Panc1 (cell line): ENCODE data around the gene INVS. TPM values are rescaled to one million over a fixed set of nuclear protein-coding genes. Genes with fewer than 3 reads are reported as not detected.

ENCODE experiments used
- ATAC-seq: fragments of 200-7000 bp; cut with Tn5 transposase; 2 replicates; pipeline ENCODE4 v1.9.1; 2020; ENCODE audit warnings: mild to moderate bottlenecking, moderate library complexity
- BruUV-seq: library from RNA; stranded (reverse); fragments of 400-500 nt; replicated peaks from 2 replicates; lab custom pipeline; 2021; lab: Mats Ljungman, UMichigan
- CTCF ChIA-PET: fragments of 300-600 bp; sonication (Branson Sonifier 250); formaldehyde crosslinking; loops from one replicate; lab custom pipeline; 2022; ENCODE audit warnings: antibody characterized with exemption; lab: Charles Lee
- POLR2A ChIA-PET: fragments of 300-600 bp; sonication (Branson Sonifier 250); formaldehyde crosslinking; loops from one replicate; lab custom pipeline; 2022; ENCODE audit warnings: antibody characterized with exemption; lab: Charles Lee
- DNase-seq: peaks from one replicate; pipeline ENCODE4 v3.0.0-alpha.2; 2010; ENCODE audit warnings: low read depth, low spot score
- H3K27ac ChIP-seq: 2 replicates; pipeline ENCODE4 v1.5.1; 2011; ENCODE audit warnings: mild to moderate bottlenecking, low read length, inconsistent platforms
- H3K27me3 ChIP-seq: fragments of 200-500 bp; sonication (Bioruptor generic); 2 replicates; pipeline ENCODE4 v1.6.0; 2014; ENCODE audit warnings: low read length, inconsistent platforms; ENCODE audit not compliant: control insufficient read depth, insufficient read depth
- H3K36me3 ChIP-seq: fragments of 200-500 bp; sonication (Bioruptor generic); 2 replicates; pipeline ENCODE4 v1.5.1; 2014; ENCODE audit warnings: inconsistent platforms, mild to moderate bottlenecking, low read length, moderate library complexity; ENCODE audit not compliant: control insufficient read depth, insufficient read depth
- H3K4me1 ChIP-seq: 2 replicates; pipeline ENCODE4 v1.5.1; 2011; ENCODE audit warnings: inconsistent platforms, mild to moderate bottlenecking, low read length, moderate library complexity; ENCODE audit not compliant: control insufficient read depth, insufficient read depth
- H3K4me3 ChIP-seq, 2 experiments: 2 replicates each; pipeline ENCODE4 v1.5.1; 2011 to 2012; ENCODE audit warnings: low read depth in 2 of 2, low read length in 2 of 2, mild to moderate bottlenecking in 2 of 2, inconsistent platforms in 1 of 2, moderate library complexity in 1 of 2
- H3K9me3 ChIP-seq: fragments of 200-500 bp; sonication (Bioruptor generic); 2 replicates; pipeline ENCODE4 v1.5.1; 2014; ENCODE audit warnings: low read depth, mild to moderate bottlenecking, inconsistent platforms, low read length, moderate library complexity; ENCODE audit not compliant: control insufficient read depth, insufficient read depth
- POLR2AphosphoS5 ChIP-seq: IDR thresholded peaks from 2 replicates; pipeline ENCODE4 v1.6.1; 2012; ENCODE audit warnings: mild to moderate bottlenecking, low read depth, low read length, moderate library complexity
- SIN3A ChIP-seq: IDR thresholded peaks from 2 replicates; pipeline ENCODE4 v1.6.1; 2012; ENCODE audit warnings: low read depth, mild to moderate bottlenecking, low read length, moderate library complexity, borderline replicate concordance; ENCODE audit not compliant: insufficient read depth
- TCF7L2 ChIP-seq: IDR thresholded peaks from 2 replicates; pipeline ENCODE4 v1.6.1; 2011; ENCODE audit warnings: mild to moderate bottlenecking, low read depth, low read length, inconsistent platforms
- in situ Hi-C: cut with HindIII; loops from 2 replicates; pipeline ENCODE4 v1.10.0; 2016; ENCODE audit warnings: low sequenced_read_pairs, low pct_unique_long_range_greater_than_20kb
- intact Hi-C: fragments of 100-400 bp; cut with micrococcal nuclease; formaldehyde crosslinking; loops from one replicate; pipeline ENCODE4 v1.10.0; 2022; ENCODE audit not compliant: unreplicated experiment
- total RNA-seq: library from RNA; stranded (reverse); gene quantifications from one replicate; pipeline ENCODE4 v1.2.1, GENCODE V29; 2021; ENCODE audit not compliant: unreplicated experiment
- TF ChIP-seq, protein P1 (sequence below): fragments of 450-650 bp; IDR thresholded peaks from 2 replicates; pipeline ENCODE4 v1.5.1; 2017; ENCODE audit warnings: mild to moderate bottlenecking
- TF ChIP-seq, protein P2 (sequence below), 2 experiments: IDR thresholded peaks; 2 replicates each; pipeline ENCODE4 v1.6.1; 2011 to 2012; ENCODE audit warnings: low read depth in 2 of 2, control low read depth in 1 of 2, low read length in 1 of 2, mild to moderate bottlenecking in 1 of 2, moderate library complexity in 1 of 2; ENCODE audit not compliant: insufficient read depth in 1 of 2

INVS gene
- total RNA-seq, 1 experiment from 2014 or later, result 8.2 TPM

DNA sequence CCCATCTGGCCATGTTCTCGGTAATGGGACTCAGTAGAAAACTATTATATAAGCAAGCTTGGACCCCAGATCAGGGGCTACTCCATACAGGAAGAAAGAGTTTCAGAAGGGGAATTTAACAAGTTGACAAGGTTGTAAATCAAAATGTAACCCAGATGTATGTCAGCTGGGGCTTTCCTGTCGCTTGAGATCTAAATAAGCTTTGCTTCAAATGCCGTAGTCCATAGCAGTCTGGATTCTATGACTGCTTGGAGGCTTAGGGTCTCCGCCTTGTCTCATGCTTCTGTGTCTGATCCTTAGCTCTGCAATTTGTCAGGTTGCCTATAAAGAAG is 183.3 kb downstream of the INVS start:
- Histone ChIP-seq H3K9me3 (no peaks in the 10 kb centered on the region), H3K4me1 (no peaks in the 10 kb centered on the region), H3K36me3 (no peaks in the 10 kb centered on the region), H3K4me3 (no peak overlapping the region), H3K27ac (no peak overlapping the region), H3K27me3 (no peaks in the 10 kb centered on the region)
- intact Hi-C loops, result no loop called here
- BruUV-seq, result no TSS peak
- ChIA-PET POLR2A (interaction anchor here (0.6 kb wide), 1 partner anchor 821 kb away, joined by 5 read pairs; no protein-coding TSS in a partner anchor), CTCF (no interaction called here)
- ATAC-seq (no peak), DNase-seq (no peak)
- TF ChIP-seq TCF7L2 (no peak), POLR2AphosphoS5 (no peak), SIN3A (no peak)
- TF ChIP-seq, protein P1, sequence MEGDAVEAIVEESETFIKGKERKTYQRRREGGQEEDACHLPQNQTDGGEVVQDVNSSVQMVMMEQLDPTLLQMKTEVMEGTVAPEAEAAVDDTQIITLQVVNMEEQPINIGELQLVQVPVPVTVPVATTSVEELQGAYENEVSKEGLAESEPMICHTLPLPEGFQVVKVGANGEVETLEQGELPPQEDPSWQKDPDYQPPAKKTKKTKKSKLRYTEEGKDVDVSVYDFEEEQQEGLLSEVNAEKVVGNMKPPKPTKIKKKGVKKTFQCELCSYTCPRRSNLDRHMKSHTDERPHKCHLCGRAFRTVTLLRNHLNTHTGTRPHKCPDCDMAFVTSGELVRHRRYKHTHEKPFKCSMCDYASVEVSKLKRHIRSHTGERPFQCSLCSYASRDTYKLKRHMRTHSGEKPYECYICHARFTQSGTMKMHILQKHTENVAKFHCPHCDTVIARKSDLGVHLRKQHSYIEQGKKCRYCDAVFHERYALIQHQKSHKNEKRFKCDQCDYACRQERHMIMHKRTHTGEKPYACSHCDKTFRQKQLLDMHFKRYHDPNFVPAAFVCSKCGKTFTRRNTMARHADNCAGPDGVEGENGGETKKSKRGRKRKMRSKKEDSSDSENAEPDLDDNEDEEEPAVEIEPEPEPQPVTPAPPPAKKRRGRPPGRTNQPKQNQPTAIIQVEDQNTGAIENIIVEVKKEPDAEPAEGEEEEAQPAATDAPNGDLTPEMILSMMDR, result no peak
- TF ChIP-seq, protein P2, sequence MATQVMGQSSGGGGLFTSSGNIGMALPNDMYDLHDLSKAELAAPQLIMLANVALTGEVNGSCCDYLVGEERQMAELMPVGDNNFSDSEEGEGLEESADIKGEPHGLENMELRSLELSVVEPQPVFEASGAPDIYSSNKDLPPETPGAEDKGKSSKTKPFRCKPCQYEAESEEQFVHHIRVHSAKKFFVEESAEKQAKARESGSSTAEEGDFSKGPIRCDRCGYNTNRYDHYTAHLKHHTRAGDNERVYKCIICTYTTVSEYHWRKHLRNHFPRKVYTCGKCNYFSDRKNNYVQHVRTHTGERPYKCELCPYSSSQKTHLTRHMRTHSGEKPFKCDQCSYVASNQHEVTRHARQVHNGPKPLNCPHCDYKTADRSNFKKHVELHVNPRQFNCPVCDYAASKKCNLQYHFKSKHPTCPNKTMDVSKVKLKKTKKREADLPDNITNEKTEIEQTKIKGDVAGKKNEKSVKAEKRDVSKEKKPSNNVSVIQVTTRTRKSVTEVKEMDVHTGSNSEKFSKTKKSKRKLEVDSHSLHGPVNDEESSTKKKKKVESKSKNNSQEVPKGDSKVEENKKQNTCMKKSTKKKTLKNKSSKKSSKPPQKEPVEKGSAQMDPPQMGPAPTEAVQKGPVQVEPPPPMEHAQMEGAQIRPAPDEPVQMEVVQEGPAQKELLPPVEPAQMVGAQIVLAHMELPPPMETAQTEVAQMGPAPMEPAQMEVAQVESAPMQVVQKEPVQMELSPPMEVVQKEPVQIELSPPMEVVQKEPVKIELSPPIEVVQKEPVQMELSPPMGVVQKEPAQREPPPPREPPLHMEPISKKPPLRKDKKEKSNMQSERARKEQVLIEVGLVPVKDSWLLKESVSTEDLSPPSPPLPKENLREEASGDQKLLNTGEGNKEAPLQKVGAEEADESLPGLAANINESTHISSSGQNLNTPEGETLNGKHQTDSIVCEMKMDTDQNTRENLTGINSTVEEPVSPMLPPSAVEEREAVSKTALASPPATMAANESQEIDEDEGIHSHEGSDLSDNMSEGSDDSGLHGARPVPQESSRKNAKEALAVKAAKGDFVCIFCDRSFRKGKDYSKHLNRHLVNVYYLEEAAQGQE (IDR thresholded peaks at IDR 0.05; ENCODE audit: insufficient read depth in 1 of 2, low read depth in 2 of 2, low read length in 1 of 2), result no peak
- in situ Hi-C loops, result no loop called here

- BruUV-seq, result no TSS peak
- TF ChIP-seq SIN3A, result no peak
- TF ChIP-seq, protein P2 (IDR thresholded peaks at IDR 0.05; ENCODE audit: insufficient read depth in 1 of 2, low read depth in 2 of 2, low read length in 1 of 2), result no peak
- TF ChIP-seq TCF7L2, result no peak
- no peak for TF ChIP-seq POLR2AphosphoS5
- TF ChIP-seq, protein P1, result no peak
- H3K36me3 ChIP-seq, result no peaks in the 10 kb centered on the region
- no peak overlapping the region for H3K27ac ChIP-seq
- no peaks in the 10 kb centered on the region for H3K27me3 ChIP-seq
- ATAC-seq (no peak), DNase-seq (no peak)
- no peaks in the 10 kb centered on the region for H3K9me3 ChIP-seq
- ChIA-PET POLR2A (no interaction called here), CTCF (no interaction called here)
- H3K4me1 ChIP-seq, result no peaks in the 10 kb centered on the region
- H3K4me3 ChIP-seq, result no peak overlapping the region
- intact Hi-C loops, result no loop called here
- in situ Hi-C loops, result no loop called here
Observed at GRCh38 chr9:100284247-100284646, 185.2 kb downstream of the INVS start.
